Measurements from ENCODE around the gene DDX56. TPM values are rescaled to one million over a fixed set of nuclear protein-coding genes. Genes with fewer than 3 reads are reported as not detected.

DDX56 gene
- total and polyA plus RNA-seq, 2 of the 4 experiments (the other 2 are of a cell fraction), result 59.4 to 67.7 TPM

DNA sequence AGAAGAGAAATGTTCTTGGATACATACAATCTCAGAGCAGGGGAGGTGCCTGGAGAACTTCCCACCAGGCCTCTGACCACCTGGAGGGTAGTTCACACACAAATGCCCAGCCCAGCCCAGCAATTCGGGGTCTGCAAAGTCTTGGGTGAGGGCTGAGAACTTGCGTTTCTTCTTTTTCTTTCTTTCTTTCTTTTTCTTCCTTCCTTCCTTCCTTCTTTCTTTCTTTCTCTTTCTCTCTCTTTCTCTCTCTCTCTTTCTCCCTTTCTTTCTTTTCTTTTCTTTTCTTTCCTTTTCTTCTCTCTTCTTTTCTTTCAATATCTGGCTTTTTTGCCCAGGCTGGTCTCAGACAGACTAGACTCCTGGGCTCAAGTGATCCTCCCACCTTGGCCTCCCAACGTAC is 54.9 kb downstream of the DDX56 start:
- no peak overlapping the region for H4K5ac ChIP-seq (ENCODE audit: low read depth, low read length)
- H2AK5ac ChIP-seq (ENCODE audit: low read depth, low read length), result no peak overlapping the region
- no peak overlapping the region for H3K56ac ChIP-seq (ENCODE audit: extremely low read depth, insufficient read depth, low read length)
- H2AK9ac ChIP-seq (replicated peaks; ENCODE audit: low read depth, low read length, poor library complexity), result no peak overlapping the region
- H3K9me3 ChIP-seq (ENCODE audit: control insufficient read depth, insufficient read depth, low read length), result no peaks in the 10 kb centered on the region
- no peak overlapping the region for H2BK5ac ChIP-seq (ENCODE audit: low read depth, low read length, poor library complexity, severe bottlenecking)
- H3K27ac ChIP-seq (ENCODE audit: insufficient read depth, low read length), result no peak overlapping the region
- ChIA-PET CTCF (interaction anchor here (0.5 kb wide), 1 partner anchor 35 kb away, joined by 3 read pairs; no protein-coding TSS in a partner anchor), POLR2A (ENCODE audit: unreplicated experiment) (no interaction called here)
- no peak overlapping the region for H4K91ac ChIP-seq (ENCODE audit: insufficient read depth, low read depth, low read length)
- no TSS peak for BruUV-seq (replicated peaks)
- ATAC-seq (ENCODE audit: low read depth), result no peak
- H3K4me2 ChIP-seq (ENCODE audit: low read depth, low read length), result no peak overlapping the region
- no peak overlapping the region for H3K4ac ChIP-seq (ENCODE audit: low read depth, low read length)
- no peak overlapping the region for H2BK20ac ChIP-seq (ENCODE audit: low read depth, low read length)
- no peaks in the 10 kb centered on the region for H4K20me1 ChIP-seq (ENCODE audit: insufficient read depth, low read length)
- no peak overlapping the region for H2BK15ac ChIP-seq (ENCODE audit: low read depth, low read length)
- no peak overlapping the region for H2AFZ ChIP-seq (replicated peaks; ENCODE audit: low read length, poor library complexity)
- H3K27me3 ChIP-seq (ENCODE audit: control insufficient read depth, insufficient read depth, low read length), result peaks cover 33% of the 10 kb centered on the region
- no peak overlapping the region for H3K9ac ChIP-seq (ENCODE audit: low read depth, low read length)
- no peak overlapping the region for H2BK120ac ChIP-seq (ENCODE audit: low read depth, low read length)
- no peaks in the 10 kb centered on the region for H3K36me3 ChIP-seq (ENCODE audit: control insufficient read depth, insufficient read depth, low read length)
- in situ Hi-C loops (cut with MboI; ENCODE audit: low sequenced_read_pairs) (no loop called here), dilution Hi-C loops (cut with HindIII; ENCODE audit: low sequenced_read_pairs, unreplicated experiment) (no loop called here), intact Hi-C loops (cut with micrococcal nuclease) (no loop called here)
- no peak for TF ChIP-seq SMC3 (IDR thresholded peaks at IDR 0.05; ENCODE audit: low read depth, low read length)
- TF ChIP-seq RCOR1 (IDR thresholded peaks at IDR 0.05; ENCODE audit: insufficient replicate concordance, low read length), result no peak
- no peak for TF ChIP-seq POLR2A (IDR thresholded peaks at IDR 0.05; ENCODE audit: low read depth, low read length)
- TF ChIP-seq MAZ (IDR thresholded peaks at IDR 0.05; ENCODE audit: borderline replicate concordance, low read depth, low read length), result no peak
- TF ChIP-seq RFX5 (IDR thresholded peaks at IDR 0.05; ENCODE audit: low read depth, low read length), result no peak
- TF ChIP-seq, protein P1, sequence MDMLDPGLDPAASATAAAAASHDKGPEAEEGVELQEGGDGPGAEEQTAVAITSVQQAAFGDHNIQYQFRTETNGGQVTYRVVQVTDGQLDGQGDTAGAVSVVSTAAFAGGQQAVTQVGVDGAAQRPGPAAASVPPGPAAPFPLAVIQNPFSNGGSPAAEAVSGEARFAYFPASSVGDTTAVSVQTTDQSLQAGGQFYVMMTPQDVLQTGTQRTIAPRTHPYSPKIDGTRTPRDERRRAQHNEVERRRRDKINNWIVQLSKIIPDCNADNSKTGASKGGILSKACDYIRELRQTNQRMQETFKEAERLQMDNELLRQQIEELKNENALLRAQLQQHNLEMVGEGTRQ (IDR thresholded peaks at IDR 0.05; ENCODE audit: low read depth, low read length), result no peak
- TF ChIP-seq CHD1 (IDR thresholded peaks at IDR 0.05; ENCODE audit: low read depth, low read length), result no peak
- no peak for TF ChIP-seq FOS (IDR thresholded peaks at IDR 0.05; ENCODE audit: low read depth, low read length)
- TF ChIP-seq, protein P2, sequence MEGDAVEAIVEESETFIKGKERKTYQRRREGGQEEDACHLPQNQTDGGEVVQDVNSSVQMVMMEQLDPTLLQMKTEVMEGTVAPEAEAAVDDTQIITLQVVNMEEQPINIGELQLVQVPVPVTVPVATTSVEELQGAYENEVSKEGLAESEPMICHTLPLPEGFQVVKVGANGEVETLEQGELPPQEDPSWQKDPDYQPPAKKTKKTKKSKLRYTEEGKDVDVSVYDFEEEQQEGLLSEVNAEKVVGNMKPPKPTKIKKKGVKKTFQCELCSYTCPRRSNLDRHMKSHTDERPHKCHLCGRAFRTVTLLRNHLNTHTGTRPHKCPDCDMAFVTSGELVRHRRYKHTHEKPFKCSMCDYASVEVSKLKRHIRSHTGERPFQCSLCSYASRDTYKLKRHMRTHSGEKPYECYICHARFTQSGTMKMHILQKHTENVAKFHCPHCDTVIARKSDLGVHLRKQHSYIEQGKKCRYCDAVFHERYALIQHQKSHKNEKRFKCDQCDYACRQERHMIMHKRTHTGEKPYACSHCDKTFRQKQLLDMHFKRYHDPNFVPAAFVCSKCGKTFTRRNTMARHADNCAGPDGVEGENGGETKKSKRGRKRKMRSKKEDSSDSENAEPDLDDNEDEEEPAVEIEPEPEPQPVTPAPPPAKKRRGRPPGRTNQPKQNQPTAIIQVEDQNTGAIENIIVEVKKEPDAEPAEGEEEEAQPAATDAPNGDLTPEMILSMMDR (conservative IDR thresholded peaks at IDR 0.05; ENCODE audit: low read depth, low read length), result no peak
- H3K4me3 ChIP-seq (ENCODE audit: insufficient read depth, low read depth, low read length), result no peak overlapping the region
- no peak overlapping the region for H3K18ac ChIP-seq (ENCODE audit: low read depth, low read length)
- no peaks in the 10 kb centered on the region for H3K79me1 ChIP-seq (ENCODE audit: low read depth in 1 of 2, low read length in 2 of 2)
- WGBS, 2 experiments (ENCODE audit: extremely low coverage in 2 of 2, insufficient read length in 1 of 2), result 80% methylated on average over 1 of the region's 3 CpGs; no CpG with 5 or more reads in 1 of the 2 experiments
- no peaks in the 10 kb centered on the region for H3K4me1 ChIP-seq (ENCODE audit: control insufficient read depth, insufficient read depth, low read length)
- H3K14ac ChIP-seq (replicated peaks; ENCODE audit: low read depth, low read length), result no peak overlapping the region
- H3K23ac ChIP-seq (ENCODE audit: low read depth, low read length), result no peak overlapping the region
- no peak for DNase-seq
- no peak overlapping the region for H4K8ac ChIP-seq (ENCODE audit: low read depth in 2 of 2, low read length in 2 of 2)
- no peaks in the 10 kb centered on the region; the same call in 1 of the 2 replicates for H3K9me1 ChIP-seq (ENCODE audit: insufficient read depth, low read length)
